GM19455 (cell line): ENCODE measurements around the gene GUCA1C.

Experiments
- ATAC-seq: cut with Tn5 transposase; IDR thresholded peaks from one replicate; pipeline ENCODE4 v1.9.1; 2021; ENCODE audit not compliant: unreplicated experiment

Gene GUCA1C

DNA sequence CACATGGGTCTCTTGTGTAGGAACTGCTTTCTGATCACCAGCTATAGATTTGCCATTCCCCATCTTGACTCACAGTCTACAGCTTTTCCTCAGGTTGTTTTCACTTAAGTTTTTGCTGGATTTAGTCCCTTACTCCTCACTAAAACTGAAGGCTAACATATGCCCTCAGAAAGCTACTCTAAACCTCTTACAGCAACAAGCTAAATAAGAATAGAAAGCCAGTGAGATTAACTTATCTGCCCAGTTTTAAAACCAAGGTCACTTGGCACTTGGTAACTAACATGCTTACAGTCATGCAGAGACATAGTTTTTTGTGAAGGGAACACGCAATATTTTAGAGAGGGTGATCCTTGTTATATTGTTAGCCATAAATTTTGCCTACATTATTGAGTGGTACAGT is at the start of gene GUCA1C:
Gene GUCA1C (minus strand): TSS at position 180 of the 400 bp plus-strand sequence. CDS start 117 bp downstream, at position 63.
- ATAC-seq = no peak

DNA sequence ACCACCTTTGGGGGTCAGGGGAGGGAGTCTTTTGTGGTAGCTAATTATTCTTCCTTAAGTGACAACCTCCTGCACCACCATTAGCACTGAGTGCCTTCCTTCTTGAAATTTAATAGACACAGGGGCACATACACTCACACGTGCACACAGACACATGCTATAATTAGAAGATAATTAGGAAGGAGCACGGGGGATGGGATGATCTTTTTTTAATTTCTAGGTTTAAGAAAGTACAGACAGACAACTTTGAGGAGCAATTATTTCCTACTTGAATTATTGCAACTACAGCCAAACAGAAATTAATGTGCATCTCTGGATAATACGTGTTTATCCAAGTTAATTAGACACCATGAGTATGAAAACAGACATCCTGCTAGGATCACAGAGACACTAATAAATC is 44.8 kb upstream of the GUCA1C start:
- ATAC-seq = no peak

DNA sequence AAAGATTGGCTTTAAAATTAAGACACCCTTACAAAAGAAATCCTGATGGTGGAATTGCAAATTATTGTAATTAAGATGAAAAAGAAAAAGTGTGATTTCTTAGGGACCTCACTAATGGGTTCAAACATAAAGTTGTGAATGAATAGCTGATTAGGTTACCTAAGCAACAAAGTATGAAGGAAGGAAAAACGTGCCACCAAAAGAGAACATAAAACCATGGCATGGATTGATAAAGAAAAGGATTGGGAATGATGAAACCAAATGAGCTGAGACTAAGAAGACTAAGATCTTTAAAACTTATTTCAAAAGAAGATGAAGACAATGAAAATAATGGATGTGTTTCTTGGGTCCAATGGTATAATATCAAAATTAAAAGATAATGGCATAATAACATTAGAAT is 32.2 kb upstream of the GUCA1C start:
- ATAC-seq = no peak

DNA sequence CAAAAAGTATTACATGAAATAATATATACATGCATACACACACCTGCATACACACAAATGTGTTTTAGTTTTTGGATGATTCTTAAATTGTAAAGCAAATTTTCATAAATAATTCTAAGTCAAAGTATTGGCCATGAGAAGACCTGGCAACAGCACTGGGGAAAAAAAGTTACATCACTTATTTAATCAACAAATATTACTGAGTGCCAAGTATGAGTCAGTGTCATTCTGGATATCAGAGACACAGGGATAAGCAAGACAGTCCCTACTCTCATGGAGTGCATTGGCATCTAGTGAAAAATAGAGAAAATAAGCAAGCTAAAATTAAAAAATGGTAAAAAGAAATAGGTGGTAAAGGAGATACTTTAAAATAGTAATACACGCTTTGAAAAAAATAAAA is 29.4 kb upstream of the GUCA1C start:
- ATAC-seq = no peak

- no peak for ATAC-seq
Measured at GRCh38 chr3:108976058-108976457, 22.4 kb upstream of the GUCA1C start.

GRCh38 chr3:108973019-108973418 is 19.3 kb upstream of the GUCA1C start:
- ATAC-seq = no peak

- ATAC-seq = no peak
Measured at GRCh38 chr3:108972482-108972881, 18.8 kb upstream of the GUCA1C start.

DNA sequence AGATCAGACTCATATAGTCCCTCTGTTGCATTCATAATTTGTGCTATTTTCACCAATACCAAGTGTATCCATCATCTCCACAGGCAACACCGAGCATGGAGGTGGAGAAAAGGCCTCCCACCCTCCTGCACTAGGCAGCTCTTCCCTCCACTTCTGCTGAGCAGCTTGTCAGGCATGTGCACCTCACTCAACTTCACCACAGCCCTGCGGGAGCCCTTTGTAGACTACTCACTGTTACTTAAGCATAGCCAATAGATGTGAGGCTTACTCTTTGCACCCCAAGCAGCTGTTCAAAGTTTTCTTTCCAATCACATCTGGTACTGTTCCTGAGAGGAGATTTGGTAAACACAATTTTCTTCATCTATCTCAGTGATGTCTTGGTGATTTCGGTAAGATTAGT is 16.9 kb upstream of the GUCA1C start:
- no peak for ATAC-seq

- no peak for ATAC-seq
Measured at GRCh38 chr3:108966773-108967172, 13.1 kb upstream of the GUCA1C start.

GRCh38 chr3:108959017-108959416 is 5.3 kb upstream of the GUCA1C start:
- ATAC-seq = no peak

DNA sequence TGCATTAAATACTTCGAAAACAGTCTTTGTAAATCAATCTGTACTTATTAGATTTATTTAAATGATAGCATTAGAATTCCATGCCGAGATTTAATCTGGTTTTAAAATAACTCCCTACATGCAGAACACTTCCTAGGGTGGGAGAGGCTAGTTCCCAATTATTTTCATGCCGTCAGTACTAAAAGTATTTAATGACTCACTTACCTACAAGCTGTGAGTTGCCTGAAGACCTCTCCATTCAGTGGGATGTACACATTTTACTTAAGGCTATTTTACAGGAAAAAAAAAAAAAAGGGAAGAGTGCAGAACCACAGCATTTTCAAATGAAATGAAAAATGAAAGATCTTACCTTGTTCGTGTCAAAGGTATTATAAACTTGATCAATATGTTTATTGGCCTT is 469 bp downstream of the GUCA1C start:
- no peak for ATAC-seq

- no peak for ATAC-seq
Measured at GRCh38 chr3:108951820-108952501, 1.7 kb downstream of the GUCA1C start.

- ATAC-seq = no peak
Measured at GRCh38 chr3:108947855-108948254, 5.8 kb downstream of the GUCA1C start.

DNA sequence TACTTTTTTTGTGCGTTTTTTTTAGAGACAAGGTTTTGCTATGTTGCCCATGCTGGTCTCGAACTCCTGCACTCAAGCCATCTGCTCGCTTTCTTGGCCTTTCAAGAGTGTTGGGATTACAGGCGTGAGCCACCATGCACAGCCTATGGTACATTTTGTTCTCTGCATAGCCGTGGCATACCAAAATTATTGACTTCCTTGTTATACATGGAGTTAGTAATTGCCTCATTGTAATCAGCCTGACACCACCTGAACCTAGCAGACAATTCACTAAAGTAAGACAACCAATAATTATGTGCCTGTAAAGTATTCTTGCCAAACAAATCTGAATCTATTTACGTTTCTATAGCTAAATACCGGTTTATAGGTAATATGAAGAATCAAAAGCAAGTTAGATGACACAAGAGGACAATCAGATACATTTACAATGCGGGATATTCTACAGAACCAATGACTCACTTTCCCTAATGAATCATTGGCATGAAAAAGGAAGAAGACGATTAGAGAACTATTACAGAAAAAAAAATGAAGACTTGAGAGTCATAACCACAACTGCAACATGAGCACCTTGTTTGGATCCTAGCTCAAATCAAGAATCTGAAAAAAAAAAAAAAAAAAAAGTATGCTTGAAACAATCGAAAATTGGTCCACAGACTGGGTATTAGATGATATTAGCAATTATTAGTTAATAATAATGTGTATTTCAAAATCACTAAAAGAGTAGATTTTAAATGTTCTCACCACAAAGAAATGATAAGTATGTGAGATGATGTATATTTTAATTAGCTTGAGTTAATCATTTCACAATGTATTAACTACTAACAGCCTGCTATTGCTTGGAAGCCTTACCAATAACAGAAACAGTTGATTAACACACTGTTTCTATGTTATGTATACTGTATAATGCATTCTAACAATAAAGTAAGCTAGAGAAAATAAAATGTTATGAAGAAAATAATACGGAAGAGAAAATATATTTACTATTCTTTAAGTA is 7.1 kb downstream of the GUCA1C start:
- no peak for ATAC-seq

GRCh38 chr3:108940568-108941263 is 13.0 kb downstream of the GUCA1C start:
- ATAC-seq = no peak

- ATAC-seq = no peak
Measured at GRCh38 chr3:108940166-108940565, 13.5 kb downstream of the GUCA1C start.

DNA sequence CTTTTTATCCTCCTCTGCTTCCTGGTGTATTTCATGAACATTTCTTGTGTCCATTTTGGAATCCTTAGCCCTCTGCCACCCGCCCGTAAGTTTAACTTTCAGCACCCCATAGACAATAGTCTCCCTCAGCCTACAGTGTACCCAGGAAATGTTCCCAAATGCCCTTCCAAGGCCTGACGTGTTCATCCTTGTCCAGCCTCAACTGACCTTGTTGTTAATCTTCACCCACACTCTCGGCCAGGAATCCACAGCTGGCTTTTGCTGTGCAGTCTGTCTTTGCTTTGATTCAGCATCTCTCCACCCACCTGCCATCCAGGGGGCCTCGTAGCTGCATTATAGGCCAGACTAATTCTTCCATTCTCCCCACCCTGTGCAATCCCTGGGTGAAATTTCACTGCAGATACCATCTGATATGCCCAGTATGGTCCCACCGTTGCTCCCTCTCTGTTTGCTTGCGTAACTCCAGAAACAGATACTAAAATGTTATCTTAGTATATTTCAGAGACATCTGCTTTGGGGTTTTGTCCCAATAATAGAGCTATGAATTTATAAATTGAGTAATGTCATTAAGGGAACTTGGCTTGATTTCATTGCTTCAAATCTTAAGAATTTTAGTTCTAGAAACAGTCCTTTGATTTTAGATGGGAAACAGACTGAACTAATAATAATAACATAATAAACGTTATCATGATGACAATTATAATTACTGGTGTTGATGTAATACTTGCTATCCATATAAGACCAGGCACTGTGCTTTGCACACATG is 16.6 kb downstream of the GUCA1C start:
- ATAC-seq = no peak

GRCh38 chr3:108931035-108931434 is 22.6 kb downstream of the GUCA1C start:
- no peak for ATAC-seq

DNA sequence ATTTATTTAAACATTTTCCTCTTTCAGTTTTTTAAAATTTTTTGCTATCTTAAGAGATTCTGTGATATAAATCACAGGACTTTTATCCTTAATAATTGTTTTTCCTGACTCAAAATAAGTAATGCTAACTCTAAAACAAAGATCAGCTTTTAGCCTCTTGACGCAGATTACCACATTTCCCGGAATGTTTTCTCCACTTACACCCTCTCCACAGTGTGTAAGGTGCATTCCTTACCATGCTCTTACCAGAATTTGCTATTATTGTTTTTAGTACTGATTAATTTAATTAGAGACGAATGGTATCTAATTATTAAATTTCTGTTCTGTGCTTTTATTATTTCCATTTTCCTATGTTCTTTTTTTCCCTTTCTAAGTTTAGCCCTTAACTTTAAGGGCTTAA is 34.8 kb downstream of the GUCA1C start:
- no peak for ATAC-seq

DNA sequence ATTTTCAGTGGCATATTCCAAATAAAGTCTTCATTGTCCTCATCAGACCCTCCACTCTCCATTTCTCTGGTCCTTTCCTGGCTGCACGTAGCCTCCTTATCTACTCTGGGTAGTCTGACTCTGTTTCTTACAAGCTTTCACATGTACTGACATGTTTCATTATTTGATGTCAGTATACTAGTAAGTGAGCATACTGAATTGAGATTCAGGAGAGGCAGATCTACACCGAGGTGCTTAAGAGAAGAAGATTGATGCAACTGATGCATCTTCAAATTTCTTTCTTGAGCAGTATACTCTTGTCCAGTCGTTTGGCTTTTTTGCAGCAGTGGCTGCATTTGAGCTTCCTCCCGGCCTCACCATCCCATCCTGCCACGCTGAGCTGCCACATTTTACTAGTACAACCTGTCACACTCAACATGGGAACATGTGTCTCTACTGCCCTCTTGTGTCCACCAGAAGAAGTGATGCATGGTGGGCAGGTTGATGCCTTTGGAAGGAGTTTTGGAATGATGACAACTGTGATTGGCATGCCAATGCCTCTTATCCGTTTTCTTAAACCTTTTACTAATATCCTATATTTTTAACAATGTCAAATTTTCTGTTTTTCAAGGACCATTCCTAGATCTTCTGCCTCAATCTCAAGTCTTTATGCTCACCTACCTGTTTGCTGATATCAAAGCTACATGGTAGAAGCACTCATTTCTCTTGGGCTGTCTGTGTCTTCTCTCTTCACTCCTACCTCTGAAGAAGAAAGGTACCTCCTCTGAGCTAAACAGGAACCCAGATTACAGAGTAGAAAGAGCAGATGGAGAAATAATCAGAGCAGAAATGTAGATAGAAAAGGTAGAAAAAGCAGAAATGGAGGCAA is 38.7 kb downstream of the GUCA1C start:
- peak; percentile 97 for ATAC-seq
